Measurements from ENCODE around the gene STK24.

GRCh38 chr13:98515818-98516465 lies 61.0 kb downstream of the STK24 start:
- TF ChIP-seq ZFP30 (CRISPR knock-in tag; IDR thresholded peaks at IDR 0.05) = no peak
- no peak for TF ChIP-seq CREB5 (CRISPR knock-in tag; IDR thresholded peaks at IDR 0.05; ENCODE audit: low read depth)
- no peak for TF ChIP-seq ARNTL (CRISPR knock-in tag; IDR thresholded peaks at IDR 0.05; ENCODE audit: borderline replicate concordance, low read depth)
